ENCODE measurements around the gene AHCYL2. TPM values are rescaled to one million over a fixed set of nuclear protein-coding genes. Genes with fewer than 3 reads are reported as not detected.

Gene AHCYL2
- total and polyA plus RNA-seq, 2 donors (not counting 1 experiment from before 2014, with no cell fraction given) = 8.8 to 26.2 TPM

DNA sequence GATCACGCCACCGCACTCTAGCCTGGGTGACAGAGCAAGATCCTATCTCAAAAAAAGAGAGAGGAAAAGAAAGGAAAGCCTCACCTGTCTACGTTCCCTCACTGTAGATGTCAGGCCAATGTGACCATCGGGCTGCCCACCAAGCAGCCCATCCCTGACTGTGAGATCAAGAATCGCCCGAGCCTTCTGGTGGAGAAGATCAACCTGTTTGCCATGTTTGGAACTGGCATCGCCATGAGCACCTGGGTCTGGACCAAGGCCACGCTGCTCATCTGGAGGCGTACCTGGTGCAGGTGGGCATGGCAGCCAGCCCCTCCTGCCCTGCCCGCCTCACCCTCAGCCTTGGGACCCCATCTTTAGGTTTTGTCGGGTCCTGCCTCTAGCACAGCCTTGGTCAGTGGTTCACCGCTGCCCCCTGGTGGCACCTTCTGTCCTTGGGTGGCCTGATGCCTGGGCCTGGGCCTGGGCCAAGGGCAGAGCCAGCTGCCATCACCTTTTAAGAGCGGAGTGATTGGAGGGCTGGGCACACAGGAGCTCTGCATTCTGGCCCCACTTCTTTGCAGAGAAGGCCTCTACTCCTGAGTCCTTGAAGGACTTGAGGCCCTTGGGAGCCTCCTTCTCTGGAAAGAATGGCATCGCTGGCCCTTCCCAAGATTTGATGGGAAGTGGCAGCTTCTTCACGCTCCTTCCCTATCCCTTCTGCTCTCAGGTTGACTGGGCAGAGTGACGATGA is 14.4 kb upstream of the AHCYL2 start:
- Histone ChIP-seq H2AFZ (ENCODE audit: insufficient read depth, low read depth, low read length, poor library complexity, severe bottlenecking) (no peak overlapping the region), H3K4me2 (replicated peaks; ENCODE audit: low read depth, low read length, poor library complexity, severe bottlenecking) (no peak overlapping the region), H3K27me3 (replicated peaks in 1 of 4; ENCODE audit: control extremely low read depth in 1 of 4, control insufficient read depth in 3 of 4, insufficient read depth in 4 of 4, low read length in 3 of 4) (no peaks in the 10 kb centered on the region), H3K27ac (ENCODE audit: low read length in 2 of 2) (no peak overlapping the region), H3K9ac (ENCODE audit: low read length) (no peak overlapping the region), H4K20me1 (ENCODE audit: control insufficient read depth, insufficient read depth, low read length, poor library complexity, severe bottlenecking) (no peaks in the 10 kb centered on the region), H3K79me2 (ENCODE audit: control insufficient read depth, insufficient read depth, low read length) (no peaks in the 10 kb centered on the region), H3K36me3 (replicated peaks in 1 of 2; ENCODE audit: control extremely low read depth in 1 of 2, control insufficient read depth in 1 of 2, extremely low read depth in 1 of 2, insufficient read depth in 2 of 2, low read length in 1 of 2) (no peaks in the 10 kb centered on the region), H3K4me3 (ENCODE audit: control extremely low read depth in 1 of 5, extremely low read depth in 1 of 5, insufficient read depth in 1 of 5, low read depth in 2 of 5, low read length in 4 of 5) (no peak overlapping the region), H3K4me1 (ENCODE audit: control insufficient read depth in 2 of 2, insufficient read depth in 2 of 2, low read length in 2 of 2) (no peaks in the 10 kb centered on the region), H3K9me3 (ENCODE audit: control extremely low read depth in 1 of 3, control insufficient read depth in 2 of 3, insufficient read depth in 1 of 3, low read length in 2 of 3) (no peaks in the 10 kb centered on the region)
- peaks cover 3% of the 10 kb centered on the region for H3K4me1 Mint-ChIP-seq
- ChIA-PET CTCF (interaction anchor here (0.6 to 6.8 kb wide), 28 partner anchors 12 to 983 kb away, joined by 3 to 62 read pairs (median 5); no protein-coding TSS in a partner anchor), POLR2A (no interaction called here)
- 79% methylated on average over 16 of the region's 16 CpGs for WGBS (ENCODE audit: insufficient coverage)
- TF ChIP-seq CTCF (IDR thresholded peaks at IDR 0.05) = peak; percentile 84
- no peak for TF ChIP-seq EZH2 (IDR thresholded peaks at IDR 0.05; ENCODE audit: borderline replicate concordance, insufficient read depth, low read depth, low read length, poor library complexity, severe bottlenecking)
- intact Hi-C loops (cut with micrococcal nuclease) = loop anchor here (1.0 kb wide), 2 partner anchors 46 to 119 kb away; no protein-coding TSS in a partner anchor
- DNase-seq = peak; percentile 82
- no peak overlapping the region for H3K27ac Mint-ChIP-seq
- no peak overlapping the region for H3K4me3 Mint-ChIP-seq
- no peaks in the 10 kb centered on the region for H3K27me3 Mint-ChIP-seq
- H3K9me3 Mint-ChIP-seq (ENCODE audit: insufficient read depth) = no peaks in the 10 kb centered on the region
- peak; percentile 90 for ATAC-seq (ENCODE audit: low read depth)

- POLR2A ChIA-PET = no interaction called here
- H3K79me2 ChIP-seq (ENCODE audit: control insufficient read depth, insufficient read depth, low read length) = no peaks in the 10 kb centered on the region
Observed at GRCh38 chr7:129210989-129211312, 13.9 kb upstream of the AHCYL2 start.

More at GRCh38 chr7:129210989-129211312, 13.9 kb upstream of the AHCYL2 start:
- Histone ChIP-seq H3K36me3 (replicated peaks in 1 of 2; ENCODE audit: control extremely low read depth in 1 of 2, control insufficient read depth in 1 of 2, extremely low read depth in 1 of 2, insufficient read depth in 2 of 2, low read length in 1 of 2) (no peaks in the 10 kb centered on the region), H3K4me1 (ENCODE audit: control insufficient read depth in 2 of 2, insufficient read depth in 2 of 2, low read length in 2 of 2) (no peaks in the 10 kb centered on the region), H3K27me3 (replicated peaks in 1 of 4; ENCODE audit: control extremely low read depth in 1 of 4, control insufficient read depth in 3 of 4, insufficient read depth in 4 of 4, low read length in 3 of 4) (no peaks in the 10 kb centered on the region), H3K27ac (ENCODE audit: low read length in 2 of 2) (no peak overlapping the region), H3K4me3 (ENCODE audit: control extremely low read depth in 1 of 5, extremely low read depth in 1 of 5, insufficient read depth in 1 of 5, low read depth in 2 of 5, low read length in 4 of 5) (no peak overlapping the region), H3K9me3 (ENCODE audit: control extremely low read depth in 1 of 3, control insufficient read depth in 2 of 3, insufficient read depth in 1 of 3, low read length in 2 of 3) (peaks cover 0 to 2% (median 0%) of the 10 kb centered on the region in 3 donors), H4K20me1 (ENCODE audit: control insufficient read depth, insufficient read depth, low read length, poor library complexity, severe bottlenecking) (no peaks in the 10 kb centered on the region), H3K4me2 (replicated peaks; ENCODE audit: low read depth, low read length, poor library complexity, severe bottlenecking) (no peak overlapping the region), H3K9ac (ENCODE audit: low read length) (no peak overlapping the region), H2AFZ (ENCODE audit: insufficient read depth, low read depth, low read length, poor library complexity, severe bottlenecking) (no peak overlapping the region)
- CTCF ChIA-PET = interaction anchor here (0.5 to 6.8 kb wide), 23 partner anchors 11 to 983 kb away, joined by 3 to 62 read pairs (median 5); no protein-coding TSS in a partner anchor
- DNase-seq = no peak
- TF ChIP-seq CTCF (IDR thresholded peaks at IDR 0.05) (no peak), EZH2 (IDR thresholded peaks at IDR 0.05; ENCODE audit: borderline replicate concordance, insufficient read depth, low read depth, low read length, poor library complexity, severe bottlenecking) (no peak)
- H3K4me1 Mint-ChIP-seq = no peaks in the 10 kb centered on the region
- 97% methylated on average over 14 of the region's 14 CpGs for WGBS (ENCODE audit: insufficient coverage)
- intact Hi-C loops (cut with micrococcal nuclease) = loop anchor here (1.0 kb wide), 2 partner anchors 47 to 120 kb away; no protein-coding TSS in a partner anchor
- no peak overlapping the region for H3K4me3 Mint-ChIP-seq
- no peaks in the 10 kb centered on the region for H3K27me3 Mint-ChIP-seq
- H3K27ac Mint-ChIP-seq = no peak overlapping the region
- no peaks in the 10 kb centered on the region for H3K9me3 Mint-ChIP-seq (ENCODE audit: insufficient read depth)
- ATAC-seq (ENCODE audit: low read depth) = no peak

Measured in B cell (primary cell).